Epithelial cell of proximal tubule (primary cell): ENCODE measurements around the gene SYT14. TPM values are rescaled to one million over a fixed set of nuclear protein-coding genes. Genes with fewer than 3 reads are reported as not detected.
"Not testable (repeated sequence)": the region's sequence is repeated elsewhere in the genome, so short reads cannot be mapped to it uniquely, and the experiment has no call there.

Experiments
- DNase-seq: peaks from one replicate; pipeline ENCODE4 v3.0.0-alpha.2; 2011; ENCODE audit warnings: low read depth
- H3K4me3 ChIP-seq: 2 replicates; pipeline ENCODE4 v1.5.1; 2011; ENCODE audit warnings: low read depth, mild to moderate bottlenecking, low read length
- CTCF ChIP-seq: conservative IDR thresholded peaks from 2 replicates; pipeline ENCODE4 v1.5.1; 2012; ENCODE audit warnings: low read depth, mild to moderate bottlenecking, low read length
- total RNA-seq: library from RNA; depleted of rRNA; stranded (reverse); fragments of >200 nt; gene quantifications from 2 replicates; pipeline ENCODE4 v1.2.3, GENCODE V29; 2015

SYT14 gene
- total RNA-seq, 1 donor from 2014 or later: 3.9 TPM

DNA sequence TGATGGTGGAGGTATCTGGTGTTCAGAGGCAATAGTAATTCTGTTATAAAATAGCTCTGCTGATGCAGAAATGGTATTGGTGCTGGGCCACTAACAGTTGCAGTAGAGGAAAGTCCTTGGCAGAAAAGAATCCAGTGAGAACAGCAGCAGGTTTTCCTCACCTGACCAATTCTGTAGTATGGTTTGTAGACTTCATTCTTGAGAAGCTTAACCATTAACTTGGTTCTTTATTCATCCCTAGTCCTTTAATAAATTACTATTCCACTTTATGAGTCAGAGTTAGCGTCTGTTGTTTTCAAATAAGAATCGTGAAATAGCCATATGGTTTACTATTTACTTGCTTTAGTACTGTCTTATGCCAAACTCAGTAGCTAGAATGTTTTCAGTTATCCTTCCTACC, 166.1 kb downstream of the SYT14 start:
- TF ChIP-seq CTCF: no peak
- H3K4me3 ChIP-seq: no peak overlapping the region
- DNase-seq: peak; percentile 86

DNA sequence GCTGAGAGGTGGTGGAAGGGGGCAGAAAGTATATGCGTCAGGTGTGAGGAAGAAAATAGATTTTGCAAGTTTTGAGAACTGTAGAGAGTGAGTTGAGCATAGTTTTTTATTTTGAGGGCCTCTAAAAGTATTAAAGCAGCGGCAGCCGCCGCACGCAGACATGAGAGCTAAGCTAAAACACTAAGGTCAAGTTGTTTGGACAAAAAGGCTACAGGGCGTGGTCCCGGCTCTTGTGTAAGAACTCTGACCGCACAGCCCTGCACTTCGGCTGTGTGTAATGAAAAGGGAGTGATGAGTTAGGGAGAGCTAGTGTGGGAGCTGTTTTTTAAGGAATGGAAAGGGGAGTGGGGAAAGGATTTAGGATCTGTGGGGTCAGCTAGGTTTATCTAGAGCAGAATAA, 174.9 kb downstream of the SYT14 start:
- DNase-seq: not testable (repeated sequence)

GRCh38 chr1:210117198-210117597, 179.2 kb downstream of the SYT14 start:
- DNase-seq: no peak
- no peak overlapping the region for H3K4me3 ChIP-seq
- TF ChIP-seq CTCF: no peak

More for the DNA sequence above, 174.9 kb downstream of the SYT14 start:
- H3K4me3 ChIP-seq: not testable (repeated sequence)

GRCh38 chr1:210117681-210118170, 179.7 kb downstream of the SYT14 start:
- TF ChIP-seq CTCF: no peak
- DNase-seq: no peak
- H3K4me3 ChIP-seq: no peak overlapping the region

GRCh38 chr1:210123383-210123782, 185.4 kb downstream of the SYT14 start:
- no peak overlapping the region for H3K4me3 ChIP-seq
- no peak for DNase-seq
- TF ChIP-seq CTCF: no peak

DNA sequence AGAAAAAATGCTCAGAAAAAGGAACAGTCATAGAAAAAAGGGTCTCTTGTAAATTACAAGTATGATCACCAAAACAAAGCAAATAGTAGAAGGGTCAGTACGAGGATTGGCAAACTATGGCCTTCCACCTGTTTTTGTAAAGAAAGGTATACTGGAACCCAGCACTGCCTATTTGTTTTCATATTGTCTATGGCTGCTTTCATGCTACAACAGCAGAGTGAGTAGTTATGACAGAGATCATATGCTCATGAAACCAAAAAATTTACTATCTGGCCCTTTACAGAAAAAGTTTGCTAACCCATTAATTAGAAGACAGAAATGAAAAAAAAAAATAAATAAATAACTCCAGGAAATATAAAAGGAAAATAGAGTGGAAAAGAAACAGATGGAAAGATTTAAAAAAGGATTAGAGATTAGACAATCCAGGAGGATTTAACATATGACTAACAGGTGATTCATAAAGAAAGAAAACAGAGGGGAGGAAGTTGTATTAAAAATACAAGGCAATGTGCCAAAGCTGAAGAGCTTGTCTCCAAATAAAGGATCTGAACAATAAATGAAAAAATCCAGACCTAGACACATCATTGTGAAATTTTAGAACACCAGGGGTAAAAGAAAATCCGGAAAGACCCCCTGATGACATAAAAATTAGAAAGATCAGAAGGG, 186.0 kb downstream of the SYT14 start:
- no peak for TF ChIP-seq CTCF
- no peak for DNase-seq
- H3K4me3 ChIP-seq: no peak overlapping the region

GRCh38 chr1:210124736-210125135, 186.7 kb downstream of the SYT14 start:
- no peak for TF ChIP-seq CTCF
- no peak overlapping the region for H3K4me3 ChIP-seq
- no peak for DNase-seq
